Astrocyte (in vitro differentiated cells and primary cell): ENCODE measurements around the gene CCDC57.

Experiments
- EZH2 ChIP-seq: IDR thresholded peaks from 2 replicates; pipeline ENCODE4 v1.6.1; 2012; ENCODE audit warnings: mild to moderate bottlenecking, low read length, inconsistent platforms; ENCODE audit not compliant: insufficient read depth
- TF ChIP-seq, protein P1 (sequence below): IDR thresholded peaks from 2 replicates; pipeline ENCODE4 v1.5.1; 2011; ENCODE audit warnings: low read depth, mild to moderate bottlenecking, inconsistent platforms, low read length, moderate library complexity; ENCODE audit not compliant: insufficient read depth

GRCh38 chr17:82085931-82086764 is 126.5 kb downstream of the CCDC57 start:
- TF ChIP-seq, protein P1, sequence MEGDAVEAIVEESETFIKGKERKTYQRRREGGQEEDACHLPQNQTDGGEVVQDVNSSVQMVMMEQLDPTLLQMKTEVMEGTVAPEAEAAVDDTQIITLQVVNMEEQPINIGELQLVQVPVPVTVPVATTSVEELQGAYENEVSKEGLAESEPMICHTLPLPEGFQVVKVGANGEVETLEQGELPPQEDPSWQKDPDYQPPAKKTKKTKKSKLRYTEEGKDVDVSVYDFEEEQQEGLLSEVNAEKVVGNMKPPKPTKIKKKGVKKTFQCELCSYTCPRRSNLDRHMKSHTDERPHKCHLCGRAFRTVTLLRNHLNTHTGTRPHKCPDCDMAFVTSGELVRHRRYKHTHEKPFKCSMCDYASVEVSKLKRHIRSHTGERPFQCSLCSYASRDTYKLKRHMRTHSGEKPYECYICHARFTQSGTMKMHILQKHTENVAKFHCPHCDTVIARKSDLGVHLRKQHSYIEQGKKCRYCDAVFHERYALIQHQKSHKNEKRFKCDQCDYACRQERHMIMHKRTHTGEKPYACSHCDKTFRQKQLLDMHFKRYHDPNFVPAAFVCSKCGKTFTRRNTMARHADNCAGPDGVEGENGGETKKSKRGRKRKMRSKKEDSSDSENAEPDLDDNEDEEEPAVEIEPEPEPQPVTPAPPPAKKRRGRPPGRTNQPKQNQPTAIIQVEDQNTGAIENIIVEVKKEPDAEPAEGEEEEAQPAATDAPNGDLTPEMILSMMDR: no peak
- no peak for TF ChIP-seq EZH2
